Measurements from ENCODE around the gene TUT7.
"Not testable (repeated sequence)": the region's sequence is repeated elsewhere in the genome, so short reads cannot be mapped to it uniquely, and the experiment has no call there.

Gene TUT7

DNA sequence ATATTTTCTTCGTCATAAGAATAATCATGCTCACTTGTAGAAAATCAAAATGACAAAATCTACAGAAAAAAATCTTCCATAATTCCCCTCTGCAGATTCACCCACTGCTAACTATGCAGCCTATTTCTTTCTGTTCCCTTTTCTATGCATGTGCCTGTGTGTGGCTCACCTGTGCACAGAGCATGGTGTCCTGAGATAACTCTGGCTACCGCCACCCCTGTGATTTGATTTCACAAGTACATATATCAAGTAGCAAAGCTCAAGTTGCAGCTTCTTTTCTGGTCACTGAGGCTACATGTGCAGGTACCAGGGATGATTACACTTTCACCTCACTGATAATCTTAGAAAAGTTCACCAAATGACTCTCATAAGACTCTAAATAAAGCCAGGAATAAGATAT is 53.5 kb downstream of the TUT7 start:
- DNase-seq (ENCODE audit: low read depth): no peak

DNA sequence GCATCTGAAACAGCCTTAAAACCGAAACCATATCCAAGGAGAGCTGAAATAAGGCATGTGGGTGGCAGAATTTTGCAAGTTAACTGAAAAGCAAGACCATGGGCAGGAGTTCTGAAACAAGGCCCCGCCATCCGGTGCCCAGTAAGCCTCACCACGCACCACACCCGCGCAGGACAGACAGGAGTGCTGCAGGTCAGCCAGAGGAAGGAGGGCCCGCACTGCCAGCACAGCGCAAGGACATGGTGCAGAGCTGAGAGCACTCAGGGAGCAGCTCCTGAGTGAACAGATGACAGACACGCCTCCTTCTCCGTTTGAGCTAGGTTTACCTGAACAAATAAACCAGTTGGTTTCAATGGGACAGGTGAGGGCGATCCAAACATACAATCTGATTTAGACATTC is 55.3 kb downstream of the TUT7 start:
- DNase-seq (ENCODE audit: low read depth): no peak

DNA sequence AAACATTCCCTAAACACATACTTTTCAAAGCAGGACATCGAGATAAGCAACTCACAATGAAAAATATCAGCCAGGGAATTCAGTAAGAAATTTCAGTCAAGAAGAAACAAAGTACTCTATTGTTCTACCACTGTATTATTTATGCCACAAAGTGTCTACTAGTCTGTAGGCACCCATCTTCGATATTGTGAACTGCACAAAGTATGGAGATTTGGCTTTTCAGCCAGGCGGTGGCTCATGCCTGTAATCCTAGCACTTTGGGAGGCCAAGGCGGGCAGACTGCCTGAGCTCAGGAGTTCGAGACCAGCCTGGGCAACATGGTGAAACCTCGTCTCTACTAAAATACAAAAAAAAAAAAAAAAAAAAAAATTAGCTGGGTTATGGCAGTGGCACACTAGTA is 63.9 kb downstream of the TUT7 start:
- DNase-seq (ENCODE audit: low read depth): not testable (repeated sequence)

DNA sequence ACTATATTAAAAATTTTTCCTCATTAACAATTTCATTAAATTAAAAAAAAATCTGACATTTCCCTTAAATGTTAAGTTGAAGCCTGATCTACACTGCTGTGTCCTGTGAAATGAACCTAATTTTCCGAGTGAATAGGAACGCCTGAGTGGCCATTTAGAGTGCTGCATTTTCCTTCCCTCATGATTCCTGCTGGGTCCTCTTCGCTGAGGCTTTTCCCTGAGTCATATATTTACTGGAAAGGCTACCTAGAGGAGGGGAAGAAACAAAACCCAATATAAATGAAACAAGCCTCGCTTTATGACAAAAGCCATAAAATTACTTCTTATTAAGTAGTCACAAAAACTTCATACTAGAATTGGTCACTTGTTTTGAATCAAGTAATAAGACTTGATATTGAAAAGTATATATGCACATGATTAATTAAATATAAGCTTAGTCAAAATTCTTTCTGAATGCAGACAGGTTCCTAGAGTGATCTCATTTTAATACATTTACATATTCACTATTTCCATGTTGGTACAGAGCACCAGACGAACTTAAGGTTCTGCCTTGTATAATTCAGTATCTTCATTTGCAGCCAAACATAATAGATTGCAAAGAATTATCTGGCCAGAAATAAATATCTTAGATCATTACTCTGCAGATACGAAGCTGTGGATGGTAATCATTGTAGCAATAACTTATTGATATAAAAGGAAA is 65.6 kb downstream of the TUT7 start:
- no peak for DNase-seq (ENCODE audit: low read depth)

DNA sequence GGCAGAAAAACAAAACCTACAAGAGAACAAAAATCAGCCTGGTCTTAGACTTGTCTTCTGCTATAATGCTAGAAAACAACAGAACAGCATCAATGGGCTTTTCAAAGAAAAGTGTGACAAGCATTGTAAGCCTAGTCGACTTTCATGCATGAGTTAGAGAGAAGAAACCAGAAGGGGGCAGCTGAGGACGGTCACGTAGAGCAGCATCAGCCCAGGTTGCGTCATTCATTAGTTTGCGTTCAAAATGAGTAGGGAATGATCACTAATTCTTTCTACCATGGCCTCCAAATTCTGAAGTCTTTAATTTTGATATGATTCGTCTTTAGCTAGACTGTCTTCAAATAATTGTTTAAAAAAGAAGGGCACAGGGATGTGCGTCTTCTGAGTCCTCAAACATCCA is 67.2 kb downstream of the TUT7 start:
- DNase-seq (ENCODE audit: low read depth): peak; percentile 60

DNA sequence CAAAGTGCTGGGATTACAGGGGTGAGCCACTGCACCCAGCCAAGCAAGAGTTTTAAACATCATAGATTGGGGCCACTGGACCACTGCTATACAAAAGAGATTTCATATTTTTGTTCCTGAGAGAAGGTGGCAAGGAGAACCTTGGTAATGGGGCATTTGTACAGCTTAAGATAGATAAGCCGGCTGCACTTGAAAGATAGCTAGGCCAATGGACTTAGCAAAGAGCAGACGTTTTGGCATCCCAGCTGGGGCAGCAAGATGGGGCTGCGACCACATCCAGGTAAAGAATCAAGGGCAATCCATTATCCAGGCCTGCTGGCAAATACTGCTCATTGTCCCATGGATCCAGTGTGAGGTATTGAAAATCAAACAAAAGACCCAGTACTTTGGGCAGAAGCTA is 67.9 kb downstream of the TUT7 start:
- no peak for DNase-seq (ENCODE audit: low read depth)

DNA sequence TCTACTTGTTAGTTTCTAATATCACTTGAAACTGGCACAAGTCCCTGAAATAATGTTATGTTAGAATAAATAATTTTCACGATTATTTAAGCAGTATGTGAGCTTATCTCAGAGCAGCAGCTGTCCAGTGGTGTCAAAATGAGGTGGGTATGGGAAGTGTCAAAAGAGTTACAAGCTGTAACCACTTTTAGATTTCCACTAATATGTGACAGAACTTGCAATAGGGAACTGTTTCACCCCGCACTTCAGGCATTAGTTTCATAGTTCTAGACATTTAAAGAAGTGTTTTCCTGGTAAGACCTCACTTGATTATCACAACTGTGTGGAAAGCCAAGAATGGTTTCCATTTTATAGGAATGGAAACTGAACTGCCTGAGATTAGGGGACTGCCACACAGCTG is 68.9 kb downstream of the TUT7 start:
- no peak for DNase-seq (ENCODE audit: low read depth)

DNA sequence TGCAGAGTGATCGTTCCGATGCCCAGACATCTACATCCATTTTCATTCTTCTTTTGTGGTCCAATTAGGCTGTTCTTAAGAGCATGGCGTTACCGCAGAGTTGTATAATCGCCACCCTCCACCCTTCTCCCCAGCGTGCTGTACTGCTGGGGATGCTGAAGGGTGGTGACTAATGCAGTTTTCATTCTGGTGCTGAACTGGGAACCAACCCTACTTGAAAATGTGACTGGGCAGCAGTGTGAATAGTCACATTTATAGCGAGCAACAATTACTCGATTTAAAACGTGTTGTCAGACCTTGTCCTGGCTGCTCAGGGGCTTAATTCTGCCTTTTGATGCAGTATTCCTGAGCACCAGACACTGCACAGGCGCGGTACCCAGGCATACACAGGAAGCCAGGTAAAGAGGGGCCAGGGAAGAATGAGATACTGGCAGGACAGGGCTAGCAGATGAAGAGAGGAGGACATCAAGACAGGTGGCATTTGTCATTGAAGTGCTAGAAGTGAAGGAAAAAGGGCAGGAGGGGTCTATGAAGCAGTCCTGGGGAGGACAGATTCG is 71.2 kb downstream of the TUT7 start:
- DNase-seq (ENCODE audit: low read depth): peak; percentile 57

DNA sequence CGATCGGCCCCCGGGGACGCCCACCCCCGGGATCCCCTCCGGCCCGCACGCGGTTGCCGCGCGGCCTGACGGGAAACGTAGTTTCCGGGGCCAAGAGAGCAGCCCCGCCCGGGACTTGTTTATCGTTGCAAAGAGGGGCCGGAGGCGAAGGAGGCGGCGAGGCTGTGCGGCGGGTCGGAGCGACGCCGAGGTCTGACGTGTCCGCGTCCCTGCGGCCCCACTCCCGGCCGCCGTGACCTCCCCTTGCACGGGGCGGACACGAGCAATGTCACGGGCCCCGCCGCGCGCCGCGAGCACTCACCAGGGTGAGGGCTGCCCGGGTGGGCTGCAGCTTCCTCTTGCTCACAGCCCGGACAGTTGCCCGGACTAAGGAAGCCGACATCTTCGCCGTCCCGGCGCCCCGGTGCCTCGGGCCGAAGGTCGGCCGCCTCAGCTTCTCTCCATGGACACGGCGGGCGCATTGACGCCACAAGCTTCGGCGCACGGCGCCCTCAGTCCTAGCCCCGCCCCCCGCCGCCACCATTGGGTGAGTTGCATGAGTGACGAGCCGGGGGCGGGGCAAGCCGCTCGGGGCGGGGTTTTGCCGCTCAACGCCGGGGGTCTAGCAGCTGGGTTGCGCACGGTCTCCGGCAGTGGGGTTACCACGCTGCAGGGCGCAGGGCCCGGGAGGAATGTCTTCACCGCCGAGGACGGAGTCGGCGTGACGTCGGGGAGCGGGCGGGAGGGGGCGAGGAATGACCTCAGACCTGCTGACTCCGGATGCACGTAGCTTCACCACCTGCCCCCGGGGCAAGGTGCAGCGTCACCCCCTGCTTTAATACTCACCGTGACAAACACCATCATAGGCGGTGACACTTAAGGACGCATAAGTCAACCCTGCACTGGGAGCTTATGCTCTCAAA is 71.9 kb downstream of the TUT7 start, which contains the start of gene ISCA1:
TSS of gene ISCA1 (minus strand) at position 462 of the 902 bp plus-strand sequence. CDS start at position 382, 80 bp downstream.
- DNase-seq (ENCODE audit: low read depth): peak; percentile 83

DNA sequence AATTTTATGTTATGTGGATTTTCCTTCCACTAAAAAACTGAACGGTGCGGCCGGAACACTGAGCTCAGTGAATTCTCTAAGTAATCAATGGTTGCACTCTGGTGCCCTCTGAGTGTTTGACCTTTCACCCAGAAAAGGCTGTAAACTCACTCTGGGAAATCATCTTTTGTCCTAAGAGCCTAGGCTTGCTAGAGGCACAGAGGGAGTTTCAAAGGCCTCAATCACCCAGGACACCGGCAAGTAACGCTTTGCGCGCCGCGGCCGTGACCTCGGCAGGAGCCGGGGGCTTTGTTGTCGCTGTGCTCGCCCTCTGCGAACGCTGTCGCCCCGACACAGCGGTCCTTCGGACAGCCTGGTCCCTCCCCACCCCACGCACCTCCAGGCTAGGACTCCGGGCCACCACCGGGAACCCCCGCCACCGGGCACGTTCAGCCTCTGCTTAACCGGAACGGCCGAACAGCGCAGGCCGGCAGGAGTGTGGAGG is 72.6 kb downstream of the TUT7 start:
- DNase-seq (ENCODE audit: low read depth): no peak

DNA sequence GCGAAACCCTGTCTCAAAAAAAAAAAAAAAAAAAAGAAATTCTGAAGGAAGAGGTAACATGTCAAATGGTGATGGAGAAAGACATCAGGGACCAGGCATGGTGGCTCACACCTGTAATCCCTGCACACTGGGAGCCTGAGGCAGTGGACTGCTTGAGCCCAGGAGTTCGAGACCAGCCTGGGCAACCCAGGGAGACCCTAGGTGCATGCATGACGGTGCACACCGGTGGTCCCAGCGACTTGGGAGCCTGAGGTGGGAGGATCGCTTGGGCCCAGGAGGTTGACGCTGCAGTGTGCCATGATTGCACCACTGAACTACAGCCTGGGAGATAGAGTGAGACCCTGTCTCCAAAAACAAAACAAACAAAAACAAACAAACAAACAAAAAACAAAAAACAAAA is 73.6 kb downstream of the TUT7 start:
- DNase-seq (ENCODE audit: low read depth): no peak

DNA sequence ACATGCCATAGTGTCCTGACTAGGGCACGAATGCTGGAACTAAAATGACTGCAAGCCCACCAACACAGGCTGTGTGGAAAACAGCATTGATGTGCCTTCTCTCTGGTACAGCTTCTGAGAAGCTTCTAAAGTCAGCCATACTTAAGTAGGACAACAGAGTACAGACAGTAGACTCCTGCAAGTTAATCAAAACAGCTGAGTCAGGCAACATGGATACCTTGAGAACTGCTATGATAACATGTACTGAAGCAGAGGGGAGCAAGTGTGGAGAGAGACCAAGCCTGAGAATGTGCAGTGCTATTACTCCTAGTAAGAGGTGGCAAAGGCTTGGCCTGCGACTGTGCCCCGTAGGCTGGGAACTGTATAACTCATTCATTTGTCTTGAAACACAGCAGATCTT is 74.4 kb downstream of the TUT7 start:
- DNase-seq (ENCODE audit: low read depth): no peak

DNA sequence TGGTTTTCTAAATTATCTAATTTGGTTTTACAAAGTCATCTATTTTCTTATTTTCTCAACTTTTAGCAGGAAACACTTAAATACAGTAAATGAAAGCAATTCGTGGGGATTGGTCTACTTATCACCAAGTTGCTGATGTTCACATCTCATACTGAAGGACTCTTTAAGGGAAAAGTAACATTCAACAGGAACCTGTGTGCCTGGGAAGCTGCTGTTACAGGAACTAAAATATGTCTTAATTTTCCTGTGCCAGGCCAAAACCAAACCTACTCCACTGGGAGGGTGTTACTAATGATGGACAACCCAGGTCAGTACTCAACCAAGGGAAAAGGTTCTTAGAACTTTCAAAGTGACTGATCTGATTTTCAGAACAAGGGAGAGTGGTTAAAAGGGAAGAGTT is 77.1 kb downstream of the TUT7 start:
- DNase-seq (ENCODE audit: low read depth): no peak

DNA sequence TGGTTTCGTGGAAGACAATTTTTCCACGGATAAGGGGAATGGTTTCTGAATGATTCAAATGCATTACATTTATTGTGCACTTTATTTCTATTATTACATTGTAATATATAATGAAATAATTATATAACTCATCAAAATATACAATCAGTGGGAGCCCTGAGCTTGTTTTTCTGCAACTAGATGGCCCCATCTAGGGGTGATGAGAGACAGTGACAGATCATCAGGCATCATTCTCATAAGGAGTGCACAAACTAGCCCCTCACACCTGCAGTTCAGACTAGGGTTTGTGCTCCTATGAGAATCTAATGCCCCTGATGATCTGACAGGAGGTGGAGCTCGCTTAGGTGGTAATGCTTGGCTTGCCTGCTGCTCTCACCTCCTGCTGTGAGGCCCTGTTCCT is 78.2 kb downstream of the TUT7 start:
- no peak for DNase-seq (ENCODE audit: low read depth)

DNA sequence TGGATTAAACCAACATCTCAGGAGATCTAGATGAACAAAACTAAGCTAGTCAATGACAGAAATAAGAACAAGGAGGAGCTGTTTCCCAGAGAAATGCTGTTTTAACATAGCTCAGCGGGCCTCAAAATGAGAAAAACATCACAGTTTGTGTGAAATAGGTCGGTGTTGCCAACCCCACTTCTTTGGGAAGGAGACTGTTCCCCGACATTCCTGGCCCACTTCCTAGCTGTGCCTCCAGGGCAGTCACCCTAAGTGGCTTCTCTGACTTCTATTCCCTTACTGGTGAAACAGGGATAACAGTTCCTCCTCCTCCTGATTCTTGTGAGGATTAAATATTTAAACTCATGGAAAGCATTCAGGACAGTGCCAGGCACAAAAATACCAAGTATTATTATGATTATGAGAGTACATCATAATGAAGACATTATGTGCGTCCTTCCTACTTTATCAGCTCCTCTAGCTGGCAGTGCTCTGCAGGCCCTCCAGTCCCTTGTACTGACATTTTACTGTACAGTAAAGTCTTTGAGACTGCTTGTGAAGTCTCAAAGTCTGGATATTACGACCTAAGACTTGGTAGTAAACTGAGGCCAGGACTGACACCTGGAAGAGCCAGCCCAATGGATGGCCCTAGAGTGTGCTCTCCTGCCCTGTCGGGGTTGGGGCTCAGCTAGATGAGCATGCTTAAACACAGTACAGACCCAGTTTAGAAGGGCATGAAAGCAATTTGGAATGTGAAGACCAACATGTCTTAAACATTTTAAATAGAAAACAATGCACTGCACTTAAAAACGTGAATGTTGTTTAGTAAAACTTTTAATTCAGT is 79.2 kb downstream of the TUT7 start:
- DNase-seq (ENCODE audit: low read depth): no peak

DNA sequence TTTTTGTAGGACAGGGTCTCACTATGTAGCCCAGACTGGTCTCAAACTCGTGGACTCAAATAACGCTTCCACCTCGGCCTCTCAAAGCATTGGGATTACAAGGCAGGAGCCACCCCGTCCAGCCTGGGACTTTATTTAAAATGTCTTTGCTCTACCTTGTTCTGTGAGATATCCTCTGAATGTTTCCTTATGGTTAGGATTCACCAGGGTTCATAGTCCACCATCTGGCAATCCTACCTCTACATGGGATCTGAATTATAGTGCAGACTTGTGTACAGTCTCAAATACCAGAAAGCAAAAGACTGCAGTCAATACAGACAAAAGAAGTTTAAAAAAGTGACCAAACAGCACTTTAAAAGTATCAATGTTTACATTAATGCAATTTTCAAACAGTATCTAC is 82.0 kb downstream of the TUT7 start:
- DNase-seq (ENCODE audit: low read depth): no peak

DNA sequence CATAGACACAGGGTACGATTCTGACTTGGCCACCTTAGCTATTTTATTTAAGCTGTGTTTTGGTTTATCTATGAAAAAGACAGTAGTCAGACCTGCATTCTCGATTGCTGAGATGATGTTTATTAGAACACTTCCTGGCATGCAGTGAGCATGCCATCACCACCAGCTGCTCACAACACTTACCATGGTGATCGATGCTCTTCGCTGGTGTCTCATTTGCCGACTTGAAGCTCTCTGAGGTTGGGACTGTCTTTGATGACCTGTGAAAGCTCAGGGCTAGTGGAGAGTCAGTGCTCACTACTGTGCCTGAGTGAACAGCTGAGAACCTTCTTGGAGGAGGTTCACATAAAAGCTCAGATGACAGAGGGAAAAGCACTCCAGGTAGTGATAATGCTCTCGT is 90.3 kb downstream of the TUT7 start:
- DNase-seq (ENCODE audit: low read depth): no peak

DNA sequence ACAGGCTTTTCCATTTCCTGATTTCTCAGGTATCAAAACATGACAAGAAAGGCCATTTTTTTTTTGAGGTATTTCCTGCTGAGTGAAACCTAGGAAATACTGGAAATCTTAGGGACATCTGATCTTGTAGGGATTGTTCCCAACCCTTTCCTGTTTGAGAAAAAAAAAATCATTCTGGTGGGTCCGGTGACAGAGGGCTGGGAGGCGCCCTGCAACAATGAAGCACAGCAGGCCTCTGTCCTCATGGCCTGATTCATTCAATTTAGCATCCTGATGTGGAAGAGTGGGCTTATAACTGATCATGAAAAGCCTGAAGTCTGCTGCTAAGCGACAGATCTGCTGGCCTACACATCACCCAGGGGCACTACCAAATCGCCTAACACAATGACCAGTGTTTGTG is 91.7 kb downstream of the TUT7 start:
- DNase-seq (ENCODE audit: low read depth): no peak

DNA sequence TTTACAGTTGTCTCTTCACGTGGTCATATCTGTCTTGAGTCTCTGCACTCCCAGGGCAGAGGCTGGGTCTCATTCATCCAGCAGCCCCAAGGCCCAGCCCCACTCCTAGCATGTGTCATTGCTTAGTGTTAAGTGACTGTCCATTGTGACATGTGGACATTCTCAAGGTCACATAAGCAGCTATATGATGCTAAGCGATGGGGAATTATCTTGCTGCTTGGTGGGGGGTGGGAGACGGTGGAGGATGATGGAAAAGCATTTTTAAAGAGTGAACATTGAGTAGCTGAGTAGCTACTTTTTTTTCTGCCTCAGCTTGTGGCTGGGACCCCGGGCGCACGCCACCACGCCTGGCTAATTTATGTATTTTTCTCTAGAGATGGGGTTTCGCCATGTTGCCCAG is 94.7 kb downstream of the TUT7 start, which contains the start of gene C9orf153:
TSS of gene C9orf153 (minus strand) at position 101 of the 400 bp plus-strand sequence. CDS start 30,054 bp downstream, outside the sequence.
- DNase-seq (ENCODE audit: low read depth): no peak

DNA sequence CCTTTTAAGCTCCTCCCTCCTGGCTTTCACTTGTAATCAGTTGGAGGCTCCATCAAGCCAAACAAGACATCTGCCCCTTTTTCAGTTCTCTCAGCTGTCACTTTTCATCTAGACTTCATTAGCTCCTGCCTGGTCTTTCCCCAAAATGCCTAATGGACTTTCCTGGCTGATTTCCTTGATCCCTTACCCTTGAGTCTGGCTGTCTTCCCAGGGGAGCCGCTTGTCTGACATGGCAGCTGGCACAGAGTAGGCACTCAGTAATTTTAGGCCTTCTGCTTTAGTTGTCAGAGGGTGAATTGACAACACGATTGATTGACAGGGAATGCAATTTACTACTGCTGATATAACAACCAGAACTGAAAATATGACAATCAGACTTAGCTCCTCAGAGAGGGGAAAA is 96.8 kb downstream of the TUT7 start:
- no peak for DNase-seq (ENCODE audit: low read depth)

DNA sequence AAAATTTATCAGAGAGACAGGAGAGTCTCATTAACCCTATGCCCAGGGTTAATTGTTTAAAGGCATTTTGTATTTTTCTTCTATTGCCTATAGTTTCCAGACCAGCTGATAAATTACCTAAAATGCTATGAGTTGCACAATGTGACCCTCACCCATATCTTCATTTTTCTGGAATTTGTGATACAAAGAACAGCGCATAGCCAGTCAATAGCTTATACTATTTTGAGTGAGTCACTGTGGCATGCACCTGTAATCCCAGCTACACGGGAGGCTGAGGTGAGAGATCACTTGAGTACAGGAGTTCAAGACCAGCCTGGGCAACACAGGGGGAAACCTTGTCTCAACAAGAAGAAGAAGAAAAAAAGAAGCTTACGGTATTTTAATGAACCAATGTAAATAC is 97.6 kb downstream of the TUT7 start:
- DNase-seq (ENCODE audit: low read depth): no peak

DNA sequence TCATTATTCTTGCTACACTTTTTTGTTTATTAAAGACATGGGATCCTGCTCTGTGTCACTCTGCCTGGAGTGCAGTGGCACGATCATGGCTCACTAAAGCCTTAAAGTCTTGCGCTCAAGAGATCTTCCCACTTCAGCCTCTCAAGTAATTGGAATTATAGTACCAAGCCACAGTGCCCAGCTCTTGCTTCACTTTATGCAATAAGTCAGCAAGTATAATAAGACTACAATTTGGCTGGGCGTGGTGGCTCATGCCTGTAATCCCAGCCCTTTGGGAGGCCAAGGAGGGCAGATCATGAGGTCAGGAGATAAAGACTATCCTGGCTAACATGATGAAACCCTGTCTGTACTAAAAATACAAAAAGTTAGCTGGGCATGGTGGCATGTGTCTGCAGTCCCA is 100.6 kb downstream of the TUT7 start:
- DNase-seq (ENCODE audit: low read depth): no peak

Measured in fibroblast of the conjunctiva (primary cell).